Thyroid gland (tissue), 4 donors: ENCODE results near the gene CACNA1G. TPM values are rescaled to one million over a fixed set of nuclear protein-coding genes. Genes with fewer than 3 reads are reported as not detected.

Source experiments
- DNase-seq, 2 donors: peaks; one replicate each; pipeline ENCODE4 v3.0.0-alpha.2; 2019
- H3K27ac ChIP-seq, 3 donors: fragments of 200-600 bp; sonication (generic); 1 replicate in 2 of 3; 2 replicates in 1 of 3; pipeline ENCODE4 v1.5.1; 2016 to 2019; ENCODE audit warnings: mild to moderate bottlenecking in 1 of 3, moderate library complexity in 1 of 3
- H3K27me3 ChIP-seq: fragments of 200-600 bp; sonication (generic); one replicate; pipeline ENCODE4 v1.5.1; 2019
- H3K36me3 ChIP-seq, 2 donors: fragments of 200-600 bp; sonication (generic); one replicate each; pipeline ENCODE4 v1.5.1; 2016 to 2019
- H3K4me1 ChIP-seq, 2 donors: fragments of 200-600 bp; sonication (generic); one replicate each; pipeline ENCODE4 v1.5.1; 2017 to 2019
- H3K4me3 ChIP-seq, 3 donors: fragments of 200-600 bp; sonication (generic); replicated peaks in 1 of 3; 1 replicate in 2 of 3; 2 replicates in 1 of 3; pipeline ENCODE4 v1.5.1; 2016; ENCODE audit warnings: mild to moderate bottlenecking in 1 of 3
- H3K9me3 ChIP-seq: fragments of 200-600 bp; sonication (generic); one replicate; pipeline ENCODE4 v1.5.1; 2017
- POLR2A ChIP-seq, 2 donors: fragments of 450-650 bp; IDR thresholded peaks; one replicate each; pipeline ENCODE4 v1.6.1; 2017; ENCODE audit warnings: antibody characterized with exemption in 2 of 2, mild to moderate bottlenecking in 2 of 2, moderate library complexity in 1 of 2
- WGBS, 2 donors: methylation state at CpG; one replicate each; pipeline ENCODE4 v1.1.5; 2017; 5-methylcytosine and 5-hydroxymethylcytosine counted together
- intact Hi-C: fragments of 100-400 bp; cut with DNase I; formaldehyde crosslinking; loops from one replicate; pipeline ENCODE4 v1.15.1; 2023
- total RNA-seq, 4 donors: library from RNA; depleted of rRNA; stranded (reverse); fragments of >200 nt; gene quantifications; one replicate each; pipeline ENCODE4 v1.2.3, GENCODE V29; 2016
- TF ChIP-seq, protein P1 (sequence below), 6 experiments: fragments of 200-600 bp in 3 of 6; fragments of 450-650 bp in 3 of 6; sonication (generic) in 3 of 6; IDR thresholded peaks; one replicate each; pipeline ENCODE4 v1.5.1; 2016 to 2019; ENCODE audit warnings: antibody characterized with exemption in 6 of 6, mild to moderate bottlenecking in 2 of 6, inconsistent platforms in 1 of 6, moderate library complexity in 1 of 6

Gene CACNA1G
- total RNA-seq, 4 donors from 2014 or later, result 0.13 to 3.3 (median 0.52) TPM

DNA sequence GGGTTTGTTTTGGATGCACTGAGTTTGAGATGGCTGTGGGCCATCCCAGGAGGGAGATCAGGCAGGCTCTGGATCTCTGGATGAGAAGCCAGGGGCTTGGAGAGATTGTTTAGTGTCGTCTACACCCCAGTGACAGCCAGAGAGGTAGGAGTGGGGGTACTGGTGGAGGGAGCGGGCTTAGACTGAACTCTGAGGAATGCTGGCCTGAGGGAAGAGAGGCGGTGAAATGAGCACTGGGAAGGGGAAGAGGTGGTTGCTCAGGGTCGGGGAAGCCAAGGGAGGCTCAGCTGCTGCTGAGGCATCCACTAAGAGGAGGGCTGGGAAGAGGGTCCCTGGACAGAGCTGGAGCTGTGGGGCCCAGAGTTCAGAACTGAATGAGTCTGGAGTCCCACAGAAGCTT, 23.6 kb downstream of the CACNA1G start:
- no peak for TF ChIP-seq POLR2A (IDR thresholded peaks at IDR 0.05)
- 72 to 82% methylated on average over 4 of the region's 4 CpGs for WGBS, 2 donors
- H3K27me3 ChIP-seq, result no peaks in the 10 kb centered on the region
- DNase-seq, result no peak
- H3K36me3 ChIP-seq, result no peaks in the 10 kb centered on the region
- H3K9me3 ChIP-seq, result no peaks in the 10 kb centered on the region
- H3K4me3 ChIP-seq, result no peak overlapping the region
- no peak overlapping the region for H3K27ac ChIP-seq
- peaks cover 30 to 43% of the 10 kb centered on the region in 2 donors for H3K4me1 ChIP-seq
- intact Hi-C loops, result no loop called here

DNA sequence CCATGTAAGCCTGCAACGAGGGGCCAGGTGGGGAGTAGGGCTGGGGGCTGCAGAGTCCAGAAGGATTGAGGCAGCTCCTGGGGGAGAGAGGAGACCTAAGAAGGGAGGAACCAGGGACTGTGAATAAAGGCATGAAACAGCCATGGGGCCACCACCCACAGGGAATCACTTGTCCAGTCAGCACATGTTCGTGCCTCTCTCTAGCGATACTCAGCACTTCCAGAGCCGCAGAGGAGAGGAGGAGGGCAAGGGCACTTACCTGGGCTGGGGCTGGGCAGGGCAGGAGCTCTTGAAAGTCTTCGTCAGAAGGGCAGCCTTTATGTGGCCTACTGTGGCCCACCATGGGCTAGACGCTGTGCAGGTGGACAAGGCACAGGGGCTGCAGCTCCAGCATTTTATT, 24.2 kb downstream of the CACNA1G start:
- intact Hi-C loops, result no loop called here
- no peaks in the 10 kb centered on the region for H3K36me3 ChIP-seq
- no peaks in the 10 kb centered on the region for H3K27me3 ChIP-seq

DNA sequence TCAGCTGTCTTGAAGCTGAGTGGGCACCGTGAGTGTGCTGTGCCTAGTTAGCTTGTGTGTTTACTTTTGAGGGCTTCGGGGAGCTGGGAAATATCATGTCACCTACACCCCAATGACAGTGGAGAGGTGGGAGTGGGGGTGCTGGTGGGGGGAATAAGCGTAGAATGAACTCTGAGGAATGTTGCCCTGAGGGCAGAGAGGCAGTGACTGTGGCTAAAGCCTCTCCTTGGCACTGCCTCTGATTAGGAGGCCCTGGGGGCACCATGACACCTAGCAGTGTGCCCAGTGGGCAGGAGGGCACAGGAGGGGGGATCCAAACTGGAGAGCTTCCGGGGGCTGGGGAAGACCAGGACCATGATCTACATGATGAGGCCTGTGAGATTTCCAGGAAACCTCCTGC, 24.8 kb downstream of the CACNA1G start:
- DNase-seq, result no peak
- Histone ChIP-seq H3K9me3 (no peaks in the 10 kb centered on the region), H3K27me3 (no peaks in the 10 kb centered on the region), H3K4me3 (no peak overlapping the region), H3K36me3 (no peaks in the 10 kb centered on the region), H3K27ac (no peak overlapping the region), H3K4me1 (peaks cover 36 to 55% of the 10 kb centered on the region in 2 donors)
- intact Hi-C loops, result no loop called here
- TF ChIP-seq, protein P1, sequence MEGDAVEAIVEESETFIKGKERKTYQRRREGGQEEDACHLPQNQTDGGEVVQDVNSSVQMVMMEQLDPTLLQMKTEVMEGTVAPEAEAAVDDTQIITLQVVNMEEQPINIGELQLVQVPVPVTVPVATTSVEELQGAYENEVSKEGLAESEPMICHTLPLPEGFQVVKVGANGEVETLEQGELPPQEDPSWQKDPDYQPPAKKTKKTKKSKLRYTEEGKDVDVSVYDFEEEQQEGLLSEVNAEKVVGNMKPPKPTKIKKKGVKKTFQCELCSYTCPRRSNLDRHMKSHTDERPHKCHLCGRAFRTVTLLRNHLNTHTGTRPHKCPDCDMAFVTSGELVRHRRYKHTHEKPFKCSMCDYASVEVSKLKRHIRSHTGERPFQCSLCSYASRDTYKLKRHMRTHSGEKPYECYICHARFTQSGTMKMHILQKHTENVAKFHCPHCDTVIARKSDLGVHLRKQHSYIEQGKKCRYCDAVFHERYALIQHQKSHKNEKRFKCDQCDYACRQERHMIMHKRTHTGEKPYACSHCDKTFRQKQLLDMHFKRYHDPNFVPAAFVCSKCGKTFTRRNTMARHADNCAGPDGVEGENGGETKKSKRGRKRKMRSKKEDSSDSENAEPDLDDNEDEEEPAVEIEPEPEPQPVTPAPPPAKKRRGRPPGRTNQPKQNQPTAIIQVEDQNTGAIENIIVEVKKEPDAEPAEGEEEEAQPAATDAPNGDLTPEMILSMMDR (IDR thresholded peaks at IDR 0.05), result no peak
- TF ChIP-seq POLR2A (IDR thresholded peaks at IDR 0.05), result no peak
- WGBS, 2 donors, result 86 to 95% methylated on average over 4 of the region's 4 CpGs

More for the DNA sequence above, 24.2 kb downstream of the CACNA1G start:
- Histone ChIP-seq H3K9me3 (no peaks in the 10 kb centered on the region), H3K4me1 (peaks cover 30 to 49% of the 10 kb centered on the region in 2 donors), H3K4me3 (no peak overlapping the region), H3K27ac (no peak overlapping the region)
- WGBS, 2 donors, result 52 to 61% methylated on average over 6 of the region's 6 CpGs
- peak; percentile 26 to 44 for DNase-seq
- TF ChIP-seq, protein P1 (IDR thresholded peaks at IDR 0.05), result no peak
- no peak for TF ChIP-seq POLR2A (IDR thresholded peaks at IDR 0.05)

DNA sequence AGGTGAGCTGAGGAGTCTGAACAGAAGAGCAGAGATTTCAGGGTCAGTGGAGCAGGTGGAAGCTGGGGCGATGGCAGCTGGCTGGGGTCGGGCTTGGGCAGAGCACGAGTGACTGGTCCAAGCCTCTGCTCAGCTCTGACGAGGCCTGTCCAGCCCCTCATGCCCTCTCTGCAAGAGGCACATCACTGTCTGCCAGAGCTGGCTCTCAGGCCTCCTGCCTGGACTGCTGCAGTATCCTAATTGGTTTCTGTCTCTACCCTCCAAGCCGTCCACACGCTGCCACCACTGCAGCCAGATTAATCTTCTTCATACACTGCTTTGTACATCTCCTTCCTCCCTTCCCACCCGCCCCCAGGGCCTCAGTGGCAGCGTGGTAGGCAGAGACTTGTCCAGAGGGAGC, 25.4 kb downstream of the CACNA1G start:
- WGBS, 2 donors, result 83 to 96% methylated on average over 8 of the region's 8 CpGs
- H3K27me3 ChIP-seq, result no peaks in the 10 kb centered on the region
- H3K9me3 ChIP-seq, result no peaks in the 10 kb centered on the region
- H3K27ac ChIP-seq, result no peak overlapping the region
- intact Hi-C loops, result no loop called here
- no peak for DNase-seq
- TF ChIP-seq, protein P1 (IDR thresholded peaks at IDR 0.05), result no peak
- no peak for TF ChIP-seq POLR2A (IDR thresholded peaks at IDR 0.05)
- H3K4me1 ChIP-seq, result peaks cover 41 to 60% of the 10 kb centered on the region in 2 donors
- H3K36me3 ChIP-seq, result no peaks in the 10 kb centered on the region
- H3K4me3 ChIP-seq, result no peak overlapping the region

DNA sequence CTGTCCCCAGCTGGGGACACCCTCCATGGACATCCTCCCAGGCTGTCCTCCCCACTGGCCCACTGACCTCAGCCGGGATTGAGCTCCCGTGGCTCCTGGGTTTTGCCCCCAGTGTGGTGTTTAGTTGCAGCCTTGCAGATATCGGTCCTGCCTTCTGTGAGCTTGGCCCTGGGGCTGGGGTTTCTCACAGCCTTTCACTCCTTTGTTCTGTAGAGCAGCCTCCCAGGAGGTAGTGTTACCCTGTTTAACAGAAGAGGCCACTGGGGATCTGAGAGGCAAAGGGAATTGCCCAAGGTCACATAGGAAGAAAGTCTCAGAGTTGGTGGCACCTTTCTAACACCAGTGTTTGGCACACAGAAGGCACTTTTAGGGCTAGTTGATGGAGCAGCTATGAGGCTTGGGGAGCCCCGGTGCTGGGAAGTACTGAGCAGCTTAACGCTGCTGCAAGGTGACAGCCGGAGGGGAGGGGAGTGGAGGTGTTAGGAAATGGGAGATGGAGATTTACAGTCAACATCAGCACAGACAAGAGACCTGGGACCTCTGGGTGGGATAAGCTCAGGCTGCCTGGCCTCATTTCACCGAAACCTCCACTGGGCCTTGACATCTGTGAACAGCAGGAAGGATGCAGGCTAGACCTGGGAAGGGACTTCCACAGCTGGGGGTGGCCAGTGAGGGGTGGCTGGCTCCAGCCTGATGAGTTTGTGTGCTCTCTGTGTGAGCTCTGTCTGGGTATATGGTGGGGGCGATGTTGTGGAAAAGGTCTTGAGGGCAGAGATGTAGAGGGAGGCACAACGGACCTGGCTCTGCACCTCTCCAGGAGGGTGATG, 26.1 kb downstream of the CACNA1G start:
- 88 to 93% methylated on average over 9 of the region's 9 CpGs for WGBS, 2 donors
- Histone ChIP-seq H3K27me3 (no peaks in the 10 kb centered on the region), H3K4me1 (peaks cover 44 to 65% of the 10 kb centered on the region in 2 donors), H3K36me3 (no peaks in the 10 kb centered on the region), H3K4me3 (no peak overlapping the region), H3K27ac (peak overlapping the region in 1 of 3 donors; percentile 80), H3K9me3 (no peaks in the 10 kb centered on the region)
- TF ChIP-seq POLR2A (IDR thresholded peaks at IDR 0.05), result no peak
- TF ChIP-seq, protein P1 (IDR thresholded peaks at IDR 0.05), result no peak
- DNase-seq, result no peak
- intact Hi-C loops, result no loop called here
